Astrocyte (in vitro differentiated cells and primary cell): ENCODE data around the gene CWC27.

Source experiments
- EZH2 ChIP-seq: IDR thresholded peaks from 2 replicates; pipeline ENCODE4 v1.6.1; 2012; ENCODE audit warnings: mild to moderate bottlenecking, low read length, inconsistent platforms; ENCODE audit not compliant: insufficient read depth
- TF ChIP-seq, protein P1 (sequence below): IDR thresholded peaks from 2 replicates; pipeline ENCODE4 v1.5.1; 2011; ENCODE audit warnings: low read depth, mild to moderate bottlenecking, inconsistent platforms, low read length, moderate library complexity; ENCODE audit not compliant: insufficient read depth

- TF ChIP-seq, protein P1, sequence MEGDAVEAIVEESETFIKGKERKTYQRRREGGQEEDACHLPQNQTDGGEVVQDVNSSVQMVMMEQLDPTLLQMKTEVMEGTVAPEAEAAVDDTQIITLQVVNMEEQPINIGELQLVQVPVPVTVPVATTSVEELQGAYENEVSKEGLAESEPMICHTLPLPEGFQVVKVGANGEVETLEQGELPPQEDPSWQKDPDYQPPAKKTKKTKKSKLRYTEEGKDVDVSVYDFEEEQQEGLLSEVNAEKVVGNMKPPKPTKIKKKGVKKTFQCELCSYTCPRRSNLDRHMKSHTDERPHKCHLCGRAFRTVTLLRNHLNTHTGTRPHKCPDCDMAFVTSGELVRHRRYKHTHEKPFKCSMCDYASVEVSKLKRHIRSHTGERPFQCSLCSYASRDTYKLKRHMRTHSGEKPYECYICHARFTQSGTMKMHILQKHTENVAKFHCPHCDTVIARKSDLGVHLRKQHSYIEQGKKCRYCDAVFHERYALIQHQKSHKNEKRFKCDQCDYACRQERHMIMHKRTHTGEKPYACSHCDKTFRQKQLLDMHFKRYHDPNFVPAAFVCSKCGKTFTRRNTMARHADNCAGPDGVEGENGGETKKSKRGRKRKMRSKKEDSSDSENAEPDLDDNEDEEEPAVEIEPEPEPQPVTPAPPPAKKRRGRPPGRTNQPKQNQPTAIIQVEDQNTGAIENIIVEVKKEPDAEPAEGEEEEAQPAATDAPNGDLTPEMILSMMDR, result no peak
- TF ChIP-seq EZH2, result no peak
These were observed 185.8 kb downstream of the CWC27 start for GRCh38 chr5:64954518-64954917.
